GM12878 (cell line): ENCODE data around the gene MYO18B. TPM values are rescaled to one million over a fixed set of nuclear protein-coding genes. Genes with fewer than 3 reads are reported as not detected.

Experiments
- ATAC-seq: fragments of 200-7000 bp; cut with Tn5 transposase; 3 replicates; pipeline ENCODE4 v1.9.1; 2020; ENCODE audit warnings: mild to moderate bottlenecking, moderate library complexity
- BruUV-seq: library from RNA; stranded (reverse); fragments of 400-500 nt; replicated peaks from 2 replicates; lab custom pipeline; 2021; lab: Mats Ljungman, UMichigan
- CTCF ChIA-PET: fragments of 300-600 bp; sonication (Branson Sonifier 250); formaldehyde crosslinking; extraction: SDS; loops from one replicate; lab custom pipeline; 2021; ENCODE audit warnings: inconsistent platforms; lab: Yijun Ruan, JAX
- POLR2A ChIA-PET: fragments of 350-600 bp; formaldehyde crosslinking; extraction: SDS; loops from one replicate; lab custom pipeline; 2021; ENCODE audit warnings: inconsistent platforms; lab: Charles Lee
- RAD21 ChIA-PET: fragments of 300-600 bp; sonication (Branson Sonifier 250); formaldehyde crosslinking; loops from one replicate; lab custom pipeline; 2023; ENCODE audit warnings: antibody characterized with exemption; ENCODE audit not compliant: unreplicated experiment; lab: Charles Lee
- SMC1A ChIA-PET: fragments of 300-600 bp; sonication (Branson Sonifier 250); formaldehyde crosslinking; loops from one replicate; lab custom pipeline; 2023; ENCODE audit not compliant: unreplicated experiment, uncharacterized antibody; lab: Charles Lee
- DNase-seq: peaks from one replicate; pipeline ENCODE4 v3.0.0-alpha.2; 2011; ENCODE audit warnings: low read depth, low spot score
- FAIRE-seq: peaks from 3 replicates; lab custom pipeline; 2011; peaks lifted over from hg19 to GRCh38; lab: Jason Lieb, UNC
- H2AFZ ChIP-seq: 2 replicates; pipeline ENCODE4 v1.6.0; 2011; ENCODE audit warnings: low read depth, low read length, control low read depth; ENCODE audit not compliant: control insufficient read depth
- H3K27ac ChIP-seq: 2 replicates; pipeline ENCODE4 v1.5.1; 2011; ENCODE audit warnings: control low read depth; ENCODE audit not compliant: control insufficient read depth, insufficient read depth
- H3K27me3 ChIP-seq, 2 experiments: replicated peaks in 1 of 2; 2 replicates each; pipeline versions ENCODE4 v1.6.0 to v1.6.1; 2011; ENCODE audit warnings: low read length in 1 of 2; ENCODE audit not compliant: control insufficient read depth in 2 of 2, insufficient read depth in 2 of 2
- H3K36me3 ChIP-seq, 2 experiments: 2 replicates each; pipeline ENCODE4 v1.5.1; 2011; ENCODE audit warnings: low read length in 1 of 2; ENCODE audit not compliant: control insufficient read depth in 2 of 2, insufficient read depth in 2 of 2
- H3K4me1 ChIP-seq: 2 replicates; pipeline ENCODE4 v1.6.1; 2011; ENCODE audit warnings: mild to moderate bottlenecking, low read length, moderate library complexity, mixed read lengths; ENCODE audit not compliant: control insufficient read depth, insufficient read depth
- H3K4me2 ChIP-seq: 2 replicates; pipeline ENCODE4 v1.6.0; 2011; ENCODE audit warnings: control low read depth; ENCODE audit not compliant: control insufficient read depth, insufficient read depth
- H3K4me3 ChIP-seq: fragments of 200-600 bp; sonication (generic); 2 replicates; pipeline ENCODE4 v1.5.1; 2016
- H3K79me2 ChIP-seq: 2 replicates; pipeline ENCODE4 v1.6.0; 2011; ENCODE audit warnings: low read length; ENCODE audit not compliant: control insufficient read depth, insufficient read depth
- H3K9ac ChIP-seq: 2 replicates; pipeline ENCODE4 v1.8.0; 2011; ENCODE audit warnings: low read length, control low read depth, mixed read lengths; ENCODE audit not compliant: control insufficient read depth, insufficient read depth
- H3K9me3 ChIP-seq: replicated peaks from 3 replicates; pipeline ENCODE4 v1.5.1; 2011; ENCODE audit warnings: mild to moderate bottlenecking, low read length; ENCODE audit not compliant: control insufficient read depth, insufficient read depth
- H4K20me1 ChIP-seq: 2 replicates; pipeline ENCODE4 v1.6.0; 2011; ENCODE audit not compliant: control insufficient read depth, insufficient read depth
- BCL11A ChIP-seq: IDR thresholded peaks from 2 replicates; pipeline ENCODE4 v1.6.1; 2011; ENCODE audit warnings: low read depth, low read length
- BHLHE40 ChIP-seq, 2 experiments: fragments of 450-650 bp in 1 of 2; IDR thresholded peaks; 2 replicates each; pipeline ENCODE4 v1.6.1; 2011 to 2017; ENCODE audit warnings: low read depth in 2 of 2, borderline replicate concordance in 1 of 2, improper control_type of control experiment in 1 of 2, low read length in 1 of 2, mild to moderate bottlenecking in 1 of 2
- E4F1 ChIP-seq: fragments of 450-650 bp; IDR thresholded peaks from 2 replicates; pipeline ENCODE4 v1.6.1; 2018; ENCODE audit warnings: borderline replicate concordance, mild to moderate bottlenecking; ENCODE audit not compliant: partially characterized antibody
- NR2F1 ChIP-seq: fragments of 450-650 bp; conservative IDR thresholded peaks from 2 replicates; pipeline ENCODE4 v1.6.1; 2017; ENCODE audit warnings: mild to moderate bottlenecking
- PKNOX1 ChIP-seq: fragments of 450-650 bp; IDR thresholded peaks from 2 replicates; pipeline ENCODE4 v1.6.1; 2016; ENCODE audit warnings: mild to moderate bottlenecking
- REST ChIP-seq: IDR thresholded peaks from 2 replicates; pipeline ENCODE4 v1.6.1; 2012; ENCODE audit warnings: mild to moderate bottlenecking, low read depth, low read length
- STAT3 ChIP-seq: IDR thresholded peaks from 2 replicates; pipeline ENCODE4 v1.6.1; 2011; ENCODE audit warnings: low read depth, low read length, improper control_type of control experiment
- USF2 ChIP-seq: IDR thresholded peaks from 2 replicates; pipeline ENCODE4 v1.6.1; 2011; ENCODE audit warnings: low read depth, low read length, improper control_type of control experiment, borderline replicate concordance
- WRNIP1 ChIP-seq: IDR thresholded peaks from 2 replicates; pipeline ENCODE4 v1.6.1; 2011; ENCODE audit warnings: low read depth, low read length, improper control_type of control experiment, borderline replicate concordance
- ZBTB4 ChIP-seq: fragments of 450-650 bp; formaldehyde crosslinking; IDR thresholded peaks from 2 replicates; pipeline ENCODE4 v1.4.0; 2022; ENCODE audit warnings: mild to moderate bottlenecking, moderate library complexity
- WGBS: methylation state at CpG from one replicate; pipeline ENCODE4 v1.1.6; 2016; ENCODE audit warnings: low lambda C conversion rate; ENCODE audit not compliant: insufficient replicate concordance, insufficient coverage; ENCODE audit errors: missing lambda C conversion rate; 5-methylcytosine and 5-hydroxymethylcytosine counted together
- in situ Hi-C: fragments of 300-500 bp; cut with MboI; formaldehyde crosslinking; loops from 9 replicates; pipeline ENCODE4 v1.14.3; 2018; ENCODE audit warnings: mixed read lengths
- intact Hi-C: fragments of 100-400 bp; cut with micrococcal nuclease; formaldehyde crosslinking; loops from one replicate; pipeline ENCODE4 v1.14.2; 2022; ENCODE audit not compliant: unreplicated experiment
- polyA plus RNA-seq, 11 experiments: library from polyadenylated mRNA; depleted of rRNA in 4 of 11; unstranded in 6 of 11; stranded (reverse) in 5 of 11; fragments of >200 nt; fragmentation: Nextera tagmentation in 4 of 11; fragmentation: Illumina TruSeq in 1 of 11; extraction: Ambion mirVana in 4 of 11; extraction: Trizol in 1 of 11; gene quantifications; 1 replicate in 1 of 11; 2 replicates in 10 of 11; pipeline versions ENCODE4 v1.2.1 to v1.2.3, GENCODE V29; 2011 to 2016; ENCODE audit warnings: inconsistent platforms in 2 of 11, missing spikeins in 2 of 11, low read depth in 1 of 11
- total RNA-seq, 4 experiments: library from RNA; depleted of rRNA in 3 of 4; stranded (reverse); fragments of >200 nt in 3 of 4; fragmentation: Illumina TruSeq in 1 of 4; extraction: Trizol in 1 of 4; gene quantifications; 2 replicates each; pipeline versions ENCODE4 v1.2.1 to v1.2.3, GENCODE V29; 2013 to 2021

The MYO18B gene
- total and polyA plus RNA-seq, 10 of the 15 experiments (the other 5 are each of a cell fraction or from before 2014, with no cell fraction given) = 0.05 to 2.1 (median 0.51) TPM; not detected in 1

GRCh38 chr22:25833091-25833490 lies 91.1 kb downstream of the MYO18B start (continued):
- TF ChIP-seq REST (no peak), USF2 (no peak)

GRCh38 chr22:25833676-25834075 lies 91.7 kb downstream of the MYO18B start:
- 71% methylated on average over 2 of the region's 2 CpGs for WGBS
- no peak overlapping the region for H3K9ac ChIP-seq
- intact Hi-C loops (no loop called here), in situ Hi-C loops (no loop called here)
- DNase-seq (no peak), FAIRE-seq (no peak), ATAC-seq (no peak; the same call in 2 of the 3 replicates)
- ChIA-PET POLR2A (no interaction called here), RAD21 (interaction anchor here (1.1 kb wide), 2 partner anchors 12 to 21 kb away, joined by 3 read pairs; no protein-coding TSS in a partner anchor), CTCF (interaction anchor here (0.8 kb wide), 1 partner anchor 58 kb away, joined by 3 read pairs; no protein-coding TSS in a partner anchor), SMC1A (interaction anchor here (0.7 to 0.9 kb wide), 2 partner anchors 20 kb away, joined by 3 read pairs; no protein-coding TSS in a partner anchor)
- no TSS peak for BruUV-seq
- H3K4me2 ChIP-seq = no peak overlapping the region
- H3K9me3 ChIP-seq = no peaks in the 10 kb centered on the region; the same call in 2 of the 3 replicates
- no peaks in the 10 kb centered on the region for H3K27me3 ChIP-seq
- peaks cover 16% of the 10 kb centered on the region for H3K4me1 ChIP-seq
- no peaks in the 10 kb centered on the region for H3K36me3 ChIP-seq
- H3K4me3 ChIP-seq = no peak overlapping the region
- H3K27ac ChIP-seq = no peak overlapping the region
- H2AFZ ChIP-seq = no peak overlapping the region
- H3K79me2 ChIP-seq = no peaks in the 10 kb centered on the region
- no peaks in the 10 kb centered on the region; the same call in 1 of the 2 replicates for H4K20me1 ChIP-seq
- no peak for TF ChIP-seq STAT3
- no peak for TF ChIP-seq PKNOX1
- TF ChIP-seq E4F1 = no peak
- no peak for TF ChIP-seq WRNIP1
- TF ChIP-seq ZBTB4 = no peak
- no peak for TF ChIP-seq BCL11A
- TF ChIP-seq NR2F1 = no peak
- TF ChIP-seq BHLHE40 (IDR thresholded peaks at IDR 0.05; ENCODE audit: borderline replicate concordance in 1 of 2, low read depth in 2 of 2, low read length in 1 of 2) = no peak
